H1 (cell line): ENCODE measurements around the gene PEX16. TPM values are rescaled to one million over a fixed set of nuclear protein-coding genes. Genes with fewer than 3 reads are reported as not detected.

Source experiments
- E2F6 ChIP-seq: IDR thresholded peaks from 2 replicates; pipeline ENCODE4 v1.6.1; 2012; ENCODE audit warnings: inconsistent platforms
- FOSL1 ChIP-seq: IDR thresholded peaks from 2 replicates; pipeline ENCODE4 v1.6.1; 2011; ENCODE audit warnings: mild to moderate bottlenecking, low read depth, low read length, moderate library complexity; ENCODE audit not compliant: insufficient read depth
- KDM1A ChIP-seq: fragments of 200-600, 300-600 bp; sonication (generic); IDR thresholded peaks from 2 replicates; pipeline ENCODE4 v1.7.1; 2016; ENCODE audit warnings: mild to moderate bottlenecking, low read length, borderline replicate concordance
- KDM4A ChIP-seq: IDR thresholded peaks from one replicate; pipeline ENCODE4 v1.7.1; 2012; ENCODE audit warnings: low read depth, mild to moderate bottlenecking, moderate library complexity, low read length, inconsistent platforms; ENCODE audit not compliant: severe bottlenecking
- POLR2AphosphoS5 ChIP-seq: IDR thresholded peaks from 2 replicates; pipeline ENCODE4 v1.6.1; 2011; ENCODE audit warnings: low read depth, low read length
- SIX5 ChIP-seq: IDR thresholded peaks from 2 replicates; pipeline ENCODE4 v1.6.1; 2011; ENCODE audit warnings: mild to moderate bottlenecking, low read depth, low read length
- polyA plus RNA-seq, 7 experiments: library from polyadenylated mRNA; depleted of rRNA in 3 of 7; stranded (reverse) in 5 of 7; unstranded in 2 of 7; fragments of >200 nt in 5 of 7; fragments of 200-250 nt in 2 of 7; gene quantifications; 1 replicate in 5 of 7; 2 replicates in 1 of 7; 4 replicates in 1 of 7; pipeline versions ENCODE4 v1.2.1 to v1.2.3, GENCODE V29; 2011 to 2013; ENCODE audit warnings: missing spikeins in 2 of 7, mixed read lengths in 2 of 7
- total RNA-seq: library from RNA; stranded (reverse); fragmentation: NEBNext Ultra II Directional; extraction: Animal tissue kit (Norgen Biotek cat#: 25700); gene quantifications from 2 replicates; pipeline ENCODE4 v1.2.1, GENCODE V29; 2021

The PEX16 gene
- total and polyA plus RNA-seq, 2 of the 8 experiments (the other 6 are each of a cell fraction or from before 2014, with no cell fraction given) = 29.2 to 36.0 TPM

GRCh38 chr11:45895553-45896259 lies 22.0 kb downstream of the PEX16 start (continued):
- TF ChIP-seq SIX5 (no peak), KDM1A (no peak), E2F6 (no peak), KDM4A (no peak), POLR2AphosphoS5 (no peak), FOSL1 (no peak)
